GM18517 (cell line): ENCODE data around the gene NFE2L2.
"Not testable (repeated sequence)": the region's sequence is repeated elsewhere in the genome, so short reads cannot be mapped to it uniquely, and the experiment has no call there.

ENCODE experiments used
- ATAC-seq: cut with Tn5 transposase; IDR thresholded peaks from one replicate; pipeline ENCODE4 v1.9.1; 2021; ENCODE audit warnings: mild to moderate bottlenecking, moderate library complexity; ENCODE audit not compliant: unreplicated experiment

The NFE2L2 gene

DNA sequence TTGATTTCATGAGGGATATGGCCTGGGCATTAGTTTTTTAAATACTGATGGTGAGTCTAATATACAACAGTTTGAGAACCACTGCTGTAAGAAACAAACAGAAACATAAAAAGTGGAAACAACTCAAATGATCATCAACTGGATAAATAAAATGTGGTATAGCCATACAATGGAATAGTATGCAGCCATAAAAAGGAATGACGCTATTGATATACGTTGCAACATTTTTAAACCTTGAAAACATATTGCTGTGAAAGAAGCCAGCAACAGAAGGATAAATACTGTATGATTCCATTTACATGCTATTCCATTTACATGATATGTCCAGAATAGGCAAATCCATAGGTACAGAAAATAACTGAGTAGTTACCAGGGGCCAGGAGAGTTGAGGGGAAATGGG, 6.5 kb downstream of the NFE2L2 start:
- ATAC-seq, result no peak

DNA sequence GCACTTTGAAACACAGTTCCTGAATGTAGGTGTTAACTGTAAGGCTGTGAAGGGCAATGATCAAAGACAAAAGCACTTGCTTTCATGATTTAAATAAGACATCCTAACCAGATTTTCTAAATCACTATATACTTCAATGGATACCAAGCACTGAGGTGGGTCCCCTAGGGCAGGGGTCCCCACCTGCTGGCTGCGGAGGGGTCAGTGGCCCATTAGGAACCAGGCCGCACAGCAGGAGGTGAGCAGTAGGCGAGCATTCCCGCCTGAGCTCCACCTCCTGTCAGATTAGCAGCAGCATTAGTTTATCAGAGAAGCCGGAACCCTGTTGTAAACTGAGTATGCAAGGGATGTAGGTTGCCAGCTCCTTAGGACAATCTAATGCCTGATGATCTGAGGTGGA, 7.1 kb downstream of the NFE2L2 start:
- no peak for ATAC-seq

DNA sequence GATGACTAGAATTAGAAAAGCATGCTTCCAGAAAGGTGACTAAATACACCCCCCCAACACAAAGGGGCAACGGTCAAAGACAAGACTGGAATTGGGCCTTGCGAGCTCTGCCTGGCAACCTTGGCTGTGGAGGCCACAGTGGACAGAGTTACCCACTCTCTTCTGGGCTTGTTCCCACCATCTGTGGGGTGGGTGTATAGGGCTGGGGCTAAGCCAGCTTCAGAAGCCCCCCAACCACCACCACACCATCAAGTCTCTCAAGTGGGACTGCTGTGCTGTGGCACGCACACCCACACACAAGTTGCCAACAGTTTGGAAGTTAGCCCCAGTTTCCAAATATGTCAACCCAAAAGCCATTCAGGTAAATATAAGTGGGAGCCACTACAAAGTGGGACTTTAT, 7.8 kb downstream of the NFE2L2 start:
- no peak for ATAC-seq

DNA sequence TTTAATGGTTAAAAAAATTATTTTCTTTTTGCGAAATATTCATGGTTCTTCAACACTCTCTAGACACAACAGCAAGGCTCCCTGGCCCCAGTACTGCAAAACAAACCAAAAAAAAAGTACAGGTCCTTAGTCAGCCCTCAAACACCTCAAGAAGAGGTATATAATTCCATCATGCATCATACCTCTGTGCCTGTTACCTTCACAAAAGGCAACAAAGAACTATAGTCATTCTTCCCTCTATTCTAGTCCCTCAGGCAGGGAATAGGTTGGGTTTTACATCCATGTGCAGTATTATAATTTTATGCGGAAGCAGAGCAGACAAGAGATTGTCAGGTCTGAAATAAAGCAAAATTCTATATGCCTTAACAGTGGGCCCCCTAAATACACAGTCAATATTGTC, 8.5 kb downstream of the NFE2L2 start:
- no peak for ATAC-seq

DNA sequence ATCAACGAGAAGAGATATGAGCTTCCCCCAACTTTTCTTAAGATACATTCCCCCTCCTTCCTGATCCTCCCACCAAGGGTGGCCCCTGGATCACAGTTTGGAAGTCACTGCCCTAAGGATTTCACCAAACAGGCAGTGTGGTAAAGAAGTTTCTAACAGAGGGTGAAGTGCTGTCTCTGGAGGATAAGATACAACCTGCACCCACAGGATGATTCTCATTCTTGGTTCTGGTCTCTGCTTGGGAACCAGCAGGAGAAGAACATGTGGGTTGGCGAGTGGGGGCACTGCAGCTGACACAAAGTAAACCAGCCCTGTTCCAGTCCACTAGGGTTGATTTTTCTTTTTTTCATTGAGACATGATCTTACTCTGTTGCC, 9.3 kb downstream of the NFE2L2 start:
- ATAC-seq, result no peak

DNA sequence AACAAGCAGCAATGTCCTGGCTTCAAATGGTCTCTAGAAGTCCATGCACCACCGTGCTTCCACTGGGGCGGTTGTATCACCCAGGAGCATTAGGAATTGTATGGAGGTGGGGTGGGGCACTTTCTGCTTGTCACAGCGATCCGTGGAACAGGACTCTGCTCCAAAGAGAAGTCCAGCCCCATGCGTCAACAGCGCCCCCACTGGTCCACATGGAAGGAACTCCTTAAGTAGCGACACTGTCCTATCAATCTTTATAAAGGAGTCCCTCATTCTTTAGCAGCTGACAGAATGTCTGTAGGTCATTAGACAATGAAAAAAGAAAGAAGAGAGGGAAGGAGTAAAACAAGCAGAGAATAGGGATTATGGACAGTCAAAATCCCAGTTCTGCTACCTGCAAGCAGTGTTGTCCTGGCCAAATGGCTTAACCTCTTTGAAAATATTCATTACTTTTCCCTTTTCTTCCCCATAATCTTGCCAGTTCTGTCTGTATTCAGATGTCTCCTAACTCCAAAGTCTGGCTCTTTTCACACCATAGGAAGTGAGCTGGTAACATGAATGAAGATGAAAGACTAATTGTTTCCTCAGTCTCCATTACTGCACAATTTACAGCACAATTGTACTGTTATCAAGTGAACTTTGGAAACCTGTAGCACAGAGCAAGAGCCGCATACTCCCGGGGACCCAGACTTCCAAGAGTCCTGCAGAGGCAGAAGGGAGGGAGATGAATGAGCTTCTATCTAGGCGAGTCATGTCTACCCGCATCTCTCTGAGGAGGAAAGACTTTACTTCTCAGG, 9.9 kb downstream of the NFE2L2 start:
- ATAC-seq, result no peak

DNA sequence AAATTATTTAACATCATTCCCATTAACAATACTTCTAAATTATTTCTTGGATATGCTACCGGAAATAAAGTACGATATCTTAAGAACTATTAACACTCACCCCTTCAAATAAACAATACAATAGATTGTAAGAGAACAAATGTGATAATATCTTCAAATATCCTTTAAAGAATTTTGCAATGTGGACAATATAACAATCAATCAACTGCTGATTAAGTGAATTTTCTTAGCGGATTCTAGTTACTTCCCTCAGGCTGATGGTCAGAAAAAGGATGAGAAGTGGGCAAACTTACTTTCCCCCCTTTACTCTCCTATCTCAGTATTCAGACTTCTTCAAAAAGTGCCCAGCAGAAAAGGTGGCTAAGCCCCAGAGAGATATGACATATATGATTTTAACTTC, 10.8 kb downstream of the NFE2L2 start:
- no peak for ATAC-seq

DNA sequence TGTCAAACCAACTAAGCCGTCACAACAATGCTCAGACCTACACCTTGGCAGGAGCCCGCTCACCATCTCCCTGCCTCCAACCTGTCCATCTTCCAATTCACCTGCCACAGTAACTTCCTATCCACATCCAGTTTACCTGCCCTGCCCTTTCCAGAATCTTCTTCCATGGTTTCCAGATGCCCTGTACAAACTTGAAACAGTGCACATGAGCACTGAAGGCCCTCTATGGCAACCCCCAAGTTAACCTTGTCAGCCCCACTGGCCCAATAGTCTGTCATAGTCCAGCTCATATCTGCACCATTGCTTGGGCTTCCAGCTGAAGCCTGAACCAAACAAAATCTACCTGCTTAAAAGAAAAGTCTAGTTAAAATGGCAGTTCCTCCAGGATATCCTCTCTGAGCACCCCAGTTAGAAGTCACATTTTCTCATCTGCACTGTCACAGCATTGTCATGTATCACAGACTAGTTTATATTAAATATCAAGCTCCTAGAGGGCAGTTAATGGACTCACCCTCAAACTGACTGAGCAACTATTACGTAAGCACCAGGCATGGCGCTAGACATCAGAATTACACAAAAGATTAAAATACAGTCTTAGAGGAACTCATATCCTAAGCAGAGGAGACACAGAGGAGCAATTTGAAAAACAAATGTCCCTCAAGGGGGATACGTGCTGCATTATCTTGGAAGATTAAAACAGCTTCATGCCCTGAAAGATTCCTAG, 11.6 kb downstream of the NFE2L2 start:
- no peak for ATAC-seq

DNA sequence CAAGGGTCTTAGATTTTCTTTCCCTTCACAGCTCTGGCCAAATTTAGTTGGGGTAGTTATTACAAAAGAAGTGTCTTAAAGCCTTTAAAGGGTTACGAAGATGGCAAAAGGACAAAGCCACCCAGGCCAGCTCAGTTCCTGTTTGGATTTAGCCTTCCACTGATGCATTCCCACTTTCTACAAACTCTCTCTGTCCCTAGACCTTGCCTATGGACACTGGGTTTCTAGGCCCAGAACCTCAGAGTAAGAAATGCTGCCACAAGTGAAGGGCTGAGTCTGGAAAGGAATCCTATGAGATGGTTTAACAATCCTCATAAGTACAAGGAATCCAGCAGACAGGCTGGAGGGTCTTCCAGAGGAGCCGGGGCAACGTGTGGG, 13.4 kb downstream of the NFE2L2 start:
- ATAC-seq, result no peak

DNA sequence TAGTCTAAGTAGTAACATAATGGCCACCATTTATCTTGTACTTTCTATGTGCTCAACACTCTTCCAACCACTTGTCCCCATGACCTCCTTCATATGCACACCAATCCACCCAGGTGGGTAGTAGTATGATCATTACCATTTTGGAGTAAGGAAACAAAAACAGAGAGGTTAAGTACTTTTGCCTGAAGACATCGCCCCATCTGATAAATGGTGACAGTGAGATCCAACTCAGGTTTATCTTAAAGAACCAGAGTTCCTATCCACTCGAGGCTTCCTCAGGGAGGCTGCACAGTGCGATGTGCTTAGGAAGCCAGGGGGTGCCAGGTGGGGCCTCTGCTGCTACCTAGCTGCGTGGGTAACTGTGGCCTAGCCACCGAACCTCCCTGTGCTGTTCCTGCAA, 14.1 kb downstream of the NFE2L2 start:
- no peak for ATAC-seq

DNA sequence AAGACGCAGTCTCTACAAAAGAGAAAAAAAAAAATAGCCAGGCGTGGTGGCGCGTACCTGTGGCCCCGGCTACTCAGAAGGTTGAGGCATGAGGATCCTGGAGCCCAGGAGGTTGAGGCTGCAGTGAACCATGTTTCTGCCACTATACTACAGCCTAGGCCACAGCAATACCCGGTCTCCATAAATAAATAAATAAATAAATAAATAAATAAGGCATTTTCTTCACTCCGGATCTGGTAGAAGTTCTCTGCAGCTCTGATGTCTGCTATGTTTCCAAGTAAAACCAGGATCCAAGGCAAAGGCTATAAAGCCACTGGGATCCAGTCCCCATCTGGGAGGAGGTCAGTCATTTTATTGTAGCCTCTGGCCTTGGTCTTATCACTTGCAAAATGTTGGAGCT, 15.5 kb downstream of the NFE2L2 start:
- no peak for ATAC-seq

DNA sequence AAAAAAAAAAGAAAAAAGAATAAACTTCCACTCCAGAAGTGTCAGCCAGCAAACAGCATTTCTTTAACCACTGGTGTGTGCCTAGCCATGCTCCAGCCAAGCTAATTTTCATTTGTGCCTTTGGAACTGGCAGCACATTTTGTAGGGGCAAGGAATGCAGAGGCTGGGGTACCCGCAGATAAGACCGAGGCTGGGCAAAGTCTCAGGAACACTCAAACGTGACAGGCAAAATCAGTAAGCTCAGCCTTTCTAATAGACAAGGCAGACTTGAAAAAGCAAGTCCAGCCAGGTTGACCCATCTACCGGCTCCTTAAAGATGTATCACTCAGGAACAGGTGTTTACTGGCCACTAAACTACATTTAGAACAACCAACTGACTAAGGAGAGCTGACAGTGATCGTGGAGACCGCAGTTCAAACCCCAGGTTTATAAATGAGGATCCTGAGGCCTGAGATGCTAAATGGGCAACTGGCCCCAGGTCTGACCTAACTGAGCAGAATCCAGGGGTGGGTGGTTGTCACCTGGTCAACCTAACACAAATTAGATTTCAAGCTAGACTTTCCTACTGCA, 16.7 kb downstream of the NFE2L2 start:
- no peak for ATAC-seq

DNA sequence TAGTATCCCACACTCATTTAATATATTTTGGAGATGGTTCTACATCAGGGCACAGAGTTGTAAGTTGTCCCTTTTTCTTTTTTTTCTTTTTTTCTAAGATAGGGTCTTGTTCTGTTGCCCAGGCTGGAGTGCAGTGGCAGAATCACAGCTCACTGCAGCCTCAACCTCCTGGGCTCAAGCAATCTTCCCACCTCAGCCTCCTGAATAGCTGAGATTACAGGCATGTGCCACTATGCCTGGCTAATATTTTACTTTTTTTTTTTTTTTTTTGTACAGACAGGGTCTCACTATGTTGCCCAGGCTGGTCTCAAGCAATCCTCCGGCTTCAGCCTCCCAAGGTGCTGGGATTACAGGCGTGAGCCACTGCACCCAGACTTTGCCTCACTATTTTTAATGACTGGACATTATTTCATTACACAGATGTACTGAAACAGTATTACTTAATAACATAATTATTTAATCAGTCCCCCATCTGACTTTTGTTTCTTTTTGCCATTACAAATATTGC, 17.9 kb downstream of the NFE2L2 start:
- not testable (repeated sequence) for ATAC-seq

DNA sequence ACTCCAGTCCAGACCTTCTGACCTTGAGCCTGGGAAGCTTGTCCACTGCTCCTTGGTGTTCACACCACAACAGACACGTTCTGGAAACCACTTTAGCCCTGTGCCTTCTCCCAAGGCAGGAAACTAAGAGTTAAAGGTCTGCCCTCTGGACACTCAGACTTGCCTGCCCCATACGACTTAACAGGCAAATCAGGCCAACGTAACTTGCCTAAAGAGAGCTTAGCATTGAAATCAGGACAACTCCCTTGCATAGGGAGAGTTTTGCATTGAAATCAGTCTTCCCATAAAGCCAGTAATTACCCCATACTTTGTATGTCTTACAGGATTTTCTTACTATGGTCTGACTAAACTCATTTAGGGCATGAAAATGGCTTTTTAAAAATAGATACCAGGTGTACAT, 18.5 kb downstream of the NFE2L2 start:
- ATAC-seq, result no peak

DNA sequence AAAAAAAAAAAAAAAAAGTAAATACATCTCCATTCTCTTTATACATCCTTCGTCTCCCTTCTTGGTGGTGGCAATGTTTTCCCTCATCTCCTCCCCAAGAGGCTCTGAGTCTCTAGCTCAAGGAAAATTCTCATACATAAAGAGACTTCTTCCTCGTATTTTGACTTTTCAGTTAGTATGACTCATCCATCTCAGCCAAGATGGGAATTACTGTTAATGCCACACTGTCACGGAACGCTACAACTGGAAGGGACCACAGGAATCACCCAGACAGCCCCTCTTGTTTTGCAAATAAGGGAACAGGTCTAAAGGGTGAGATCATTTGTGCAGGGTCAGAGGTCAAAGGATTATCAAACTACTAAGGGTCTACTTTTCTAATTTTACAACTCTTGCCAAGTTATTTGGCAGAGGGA, 19.5 kb downstream of the NFE2L2 start:
- ATAC-seq, result no peak

DNA sequence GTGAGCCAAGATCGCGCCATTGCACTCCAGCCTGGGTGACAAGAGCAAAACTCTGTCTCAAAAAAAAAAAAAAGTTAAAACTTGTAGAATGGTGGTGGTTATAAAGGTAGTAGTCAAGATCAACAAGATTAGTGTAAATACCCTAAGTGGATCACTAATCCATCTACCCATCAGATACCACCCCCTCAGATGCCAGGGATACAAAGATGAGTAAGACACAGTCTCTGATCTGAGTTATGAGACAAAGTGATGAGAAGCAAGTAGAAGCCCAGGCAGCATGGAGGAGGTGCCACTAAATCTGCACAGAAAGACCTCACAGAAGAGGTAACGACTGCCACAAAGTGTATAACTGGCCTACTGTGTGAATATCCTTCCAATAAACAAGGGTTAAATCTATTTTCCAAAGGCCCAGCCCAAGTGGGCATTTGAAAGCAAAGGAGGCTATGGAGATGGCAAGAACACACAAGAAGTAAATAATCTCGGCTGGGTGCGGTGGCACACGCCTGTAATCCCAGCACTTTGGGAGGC, 20.2 kb downstream of the NFE2L2 start:
- ATAC-seq, result no peak

DNA sequence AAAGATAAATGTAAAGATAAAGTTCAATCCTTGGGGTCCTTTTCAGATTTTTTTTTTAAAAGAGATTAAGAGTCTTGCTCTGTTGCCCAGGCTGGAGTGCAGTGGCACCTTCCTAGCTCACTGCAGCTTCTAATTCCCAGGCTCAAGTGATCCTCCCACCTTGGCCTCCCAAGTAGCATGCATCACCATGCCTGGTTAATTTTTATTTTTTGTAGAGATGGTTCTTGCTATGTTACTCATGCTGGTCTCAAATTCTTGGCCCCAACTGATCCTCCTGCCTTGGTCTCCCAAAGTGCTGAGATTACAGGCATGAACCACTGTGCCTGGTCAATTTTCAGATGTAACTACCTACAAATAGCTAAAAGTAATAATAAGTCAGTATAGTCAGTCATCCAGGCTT, 21.1 kb downstream of the NFE2L2 start:
- no peak for ATAC-seq

DNA sequence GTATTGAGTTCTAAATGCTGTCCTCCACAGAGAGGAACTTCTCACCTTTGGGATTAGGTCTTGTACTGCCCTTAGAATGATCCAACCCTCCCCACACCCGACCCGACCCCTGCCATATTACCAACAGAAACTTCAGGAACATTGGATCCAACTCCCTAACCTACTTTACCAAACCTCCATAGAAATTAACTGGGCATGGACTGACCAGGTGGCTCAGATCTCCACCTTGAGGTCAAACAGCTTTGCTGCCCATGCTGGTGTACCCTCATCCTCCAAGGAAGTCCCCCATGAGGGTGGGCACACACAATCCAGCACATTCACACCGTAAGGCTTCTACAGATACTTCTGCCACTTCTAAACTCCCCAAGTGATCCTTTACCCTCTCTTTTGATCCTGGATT, 21.5 kb downstream of the NFE2L2 start:
- no peak for ATAC-seq

DNA sequence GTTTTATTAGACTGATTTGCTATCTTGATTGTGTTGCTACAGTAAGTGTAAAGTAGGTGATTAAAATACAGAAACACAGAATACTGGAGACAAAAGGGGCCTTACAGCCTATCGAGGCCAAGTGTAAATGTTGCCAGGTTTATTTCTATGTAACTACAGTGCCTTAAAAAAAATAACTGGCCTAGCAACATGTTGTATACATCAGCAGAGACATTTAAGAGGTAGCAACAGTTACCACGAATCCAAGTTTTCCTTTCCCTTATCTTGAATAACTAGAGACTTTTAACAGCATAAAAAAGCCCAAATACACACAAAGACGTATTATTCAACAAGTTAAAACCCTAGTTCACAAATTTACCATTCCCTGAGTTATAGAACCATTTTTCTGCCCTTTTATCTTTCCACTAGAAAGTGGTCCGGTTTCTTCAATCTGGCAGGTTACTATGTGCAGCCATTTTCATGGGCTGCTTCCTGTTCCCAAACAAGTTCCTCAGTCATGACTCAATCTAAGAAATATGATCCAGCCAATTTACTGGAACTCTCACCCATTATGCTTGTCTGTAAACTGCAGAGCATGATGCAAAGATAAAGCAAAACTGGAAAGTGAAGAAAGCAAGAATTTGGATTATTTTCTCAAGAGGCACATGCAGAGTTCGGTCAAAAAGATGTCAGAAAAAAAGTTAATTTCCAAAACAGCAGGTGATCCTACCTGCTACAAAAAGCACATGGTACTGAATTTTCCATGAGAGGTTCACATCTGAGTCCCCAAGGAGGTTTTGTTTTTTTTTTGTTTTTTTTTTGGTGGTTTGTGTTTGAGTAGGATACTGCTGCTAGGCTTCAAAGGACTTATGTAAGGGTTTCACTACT, 22.2 kb downstream of the NFE2L2 start:
- no peak for ATAC-seq

DNA sequence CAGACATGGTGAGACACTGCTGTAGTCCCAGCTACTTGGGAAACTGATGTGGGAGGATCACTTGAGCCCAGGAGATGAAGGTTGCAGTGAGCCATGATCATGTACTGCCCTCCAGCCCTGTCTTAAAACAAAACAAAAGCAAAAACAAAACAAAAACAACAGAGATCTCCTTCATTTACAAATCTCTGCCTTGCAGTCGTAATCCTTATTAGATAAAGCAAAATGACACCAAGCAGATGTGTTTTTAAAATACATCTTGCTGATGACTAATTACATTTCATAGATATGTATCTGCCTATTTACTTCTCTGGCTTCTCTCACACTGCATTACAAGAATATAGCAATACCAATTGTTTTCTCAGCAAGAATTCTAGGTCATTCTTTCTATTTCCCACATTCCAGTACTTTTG, 22.8 kb downstream of the NFE2L2 start:
- no peak for ATAC-seq
